ENCODE data around the gene TRAPPC3L. TPM values are rescaled to one million over a fixed set of nuclear protein-coding genes. Genes with fewer than 3 reads are reported as not detected.

The TRAPPC3L gene
- total RNA-seq (under 1 TPM in 6 of 10 donors, not detected in 4; 0.09 to 0.26 (median 0.23) TPM), polyA plus RNA-seq (under 1 TPM; 0.03 to 0.22 TPM)
- long read RNA-seq, donor 1, partial matches to known transcripts = 0 of 1 reads
- long read RNA-seq, donor 1, other reads (novel, unspliced or antisense) = 0 of 1 reads
- long read RNA-seq, donor 2 = 0 reads
- long read RNA-seq, donor 3 = 0 reads

DNA sequence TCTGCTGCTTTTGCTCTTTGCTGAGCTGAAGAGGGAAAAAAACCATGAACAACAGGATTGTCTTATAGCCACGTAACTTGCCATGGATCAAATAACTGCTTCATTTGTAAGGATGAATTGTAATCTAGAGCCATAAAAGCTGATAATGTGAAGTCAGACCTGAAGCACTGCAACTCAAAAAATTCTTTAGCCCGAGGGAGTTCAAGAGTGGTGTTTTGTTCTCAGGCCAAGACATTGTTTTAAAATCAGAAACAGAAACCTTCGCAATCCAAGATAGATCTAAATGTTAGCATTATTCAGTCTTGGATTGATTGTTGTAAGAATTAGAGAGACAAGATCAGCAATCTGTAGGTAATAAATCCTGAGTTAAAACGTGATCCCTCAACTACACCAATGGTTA lies at the start of gene TRAPPC3L:
Gene TRAPPC3L, minus strand, starts transcription at position 34 of the 400 bp plus-strand sequence. CDS start 170 bp downstream, outside the sequence.
- Histone ChIP-seq H3K27me3 (peaks cover 0 to 11% (median 0%) of the 10 kb centered on the region in 7 donors), H3K9me3 (no peaks in the 10 kb centered on the region), H3K27ac (no peak within 1 kb of the TSS), H3K4me3 (no peak within 1 kb of the TSS), H3K4me1 (no peaks in the 10 kb centered on the region), H3K36me3 (no peaks in the 10 kb centered on the region)
- 61 to 67% methylated on average over 4 of the region's 4 CpGs for WGBS, 2 donors
- TF ChIP-seq CTCF (IDR thresholded peaks at IDR 0.05) = no peak
- ATAC-seq (no peak), DNase-seq (no peak)
- intact Hi-C loops (cut with DNase I) = no loop called here

DNA sequence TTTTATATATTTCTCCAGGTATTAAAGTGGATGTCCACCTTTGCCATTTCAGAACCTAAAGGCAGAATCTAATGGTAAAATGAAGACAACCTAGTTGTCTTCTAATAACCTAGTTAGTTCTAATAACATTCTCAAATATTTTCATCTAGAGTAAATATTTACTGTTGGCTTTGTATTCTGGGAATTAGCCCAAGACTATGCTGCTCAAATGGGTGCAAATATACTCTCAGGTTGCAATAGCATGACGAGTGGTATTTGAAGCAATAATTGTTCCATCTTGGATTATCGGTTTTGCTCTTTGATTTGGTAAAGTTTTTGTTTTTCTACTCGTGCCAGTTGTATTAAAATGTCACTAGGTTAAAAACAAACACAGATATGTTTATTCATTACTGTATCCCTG lies 49.8 kb upstream of the TRAPPC3L start:
- ATAC-seq = no peak
- WGBS, 2 donors = 90 to 94% methylated on average over 3 of the region's 3 CpGs
- Histone ChIP-seq H3K9me3 (no peaks in the 10 kb centered on the region), H3K4me3 (no peak overlapping the region), H3K27ac (no peak overlapping the region), H3K4me1 (no peaks in the 10 kb centered on the region), H3K36me3 (peaks cover 0 to 80% (median 36%) of the 10 kb centered on the region in 9 donors), H3K27me3 (no peaks in the 10 kb centered on the region)
- TF ChIP-seq CTCF (IDR thresholded peaks at IDR 0.05) = no peak
- intact Hi-C loops (cut with DNase I) = no loop called here
- no peak for DNase-seq

GRCh38 chr6:116586738-116587137 lies 41.3 kb upstream of the TRAPPC3L start:
- no peak overlapping the region for H3K27ac ChIP-seq
- intact Hi-C loops (cut with DNase I) = no loop called here
- H3K9me3 ChIP-seq = no peaks in the 10 kb centered on the region
- WGBS, 2 donors = 99% methylated on average over 2 of the region's 2 CpGs
- DNase-seq (no peak), ATAC-seq (no peak)
- H3K4me1 ChIP-seq = no peaks in the 10 kb centered on the region
- H3K27me3 ChIP-seq = no peaks in the 10 kb centered on the region
- no peak overlapping the region for H3K4me3 ChIP-seq
- H3K36me3 ChIP-seq = peaks cover 0 to 99% (median 39%) of the 10 kb centered on the region in 9 donors
- no peak for TF ChIP-seq CTCF (IDR thresholded peaks at IDR 0.05)

- DNase-seq = no peak
- H3K4me1 ChIP-seq = no peaks in the 10 kb centered on the region
- no peak overlapping the region for H3K4me3 ChIP-seq
- no peaks in the 10 kb centered on the region for H3K9me3 ChIP-seq
- no peak for ATAC-seq
- H3K27ac ChIP-seq = no peak overlapping the region
- intact Hi-C loops (cut with DNase I) = no loop called here
- H3K36me3 ChIP-seq = peaks cover 0 to 99% (median 35%) of the 10 kb centered on the region in 9 donors
- no peaks in the 10 kb centered on the region for H3K27me3 ChIP-seq
- no peak for TF ChIP-seq CTCF (IDR thresholded peaks at IDR 0.05)
Measured at GRCh38 chr6:116586276-116586675, 40.8 kb upstream of the TRAPPC3L start.

Measured in heart right ventricle (tissue), 16 donors.